PC-3 (cell line): ENCODE data around the gene PRR30.

Source experiments
- EZH2 ChIP-seq: fragments of 300-600 bp; sonication (generic); IDR thresholded peaks from one replicate; pipeline ENCODE4 v1.6.1; 2017; ENCODE audit warnings: antibody characterized with exemption, mild to moderate bottlenecking, low read length; ENCODE audit not compliant: unreplicated experiment
- TF ChIP-seq, protein P1 (sequence below): fragments of 300-600 bp; sonication (generic); conservative IDR thresholded peaks from 2 replicates; pipeline ENCODE4 v1.5.1; 2017; ENCODE audit warnings: antibody characterized with exemption, low read depth, mild to moderate bottlenecking, low read length

- TF ChIP-seq, protein P1, sequence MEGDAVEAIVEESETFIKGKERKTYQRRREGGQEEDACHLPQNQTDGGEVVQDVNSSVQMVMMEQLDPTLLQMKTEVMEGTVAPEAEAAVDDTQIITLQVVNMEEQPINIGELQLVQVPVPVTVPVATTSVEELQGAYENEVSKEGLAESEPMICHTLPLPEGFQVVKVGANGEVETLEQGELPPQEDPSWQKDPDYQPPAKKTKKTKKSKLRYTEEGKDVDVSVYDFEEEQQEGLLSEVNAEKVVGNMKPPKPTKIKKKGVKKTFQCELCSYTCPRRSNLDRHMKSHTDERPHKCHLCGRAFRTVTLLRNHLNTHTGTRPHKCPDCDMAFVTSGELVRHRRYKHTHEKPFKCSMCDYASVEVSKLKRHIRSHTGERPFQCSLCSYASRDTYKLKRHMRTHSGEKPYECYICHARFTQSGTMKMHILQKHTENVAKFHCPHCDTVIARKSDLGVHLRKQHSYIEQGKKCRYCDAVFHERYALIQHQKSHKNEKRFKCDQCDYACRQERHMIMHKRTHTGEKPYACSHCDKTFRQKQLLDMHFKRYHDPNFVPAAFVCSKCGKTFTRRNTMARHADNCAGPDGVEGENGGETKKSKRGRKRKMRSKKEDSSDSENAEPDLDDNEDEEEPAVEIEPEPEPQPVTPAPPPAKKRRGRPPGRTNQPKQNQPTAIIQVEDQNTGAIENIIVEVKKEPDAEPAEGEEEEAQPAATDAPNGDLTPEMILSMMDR, result no peak
- no peak for TF ChIP-seq EZH2
Observed at GRCh38 chr2:27136751-27137150, 2.5 kb downstream of the PRR30 start.
